ENCODE data around the gene USP35. TPM values are rescaled to one million over a fixed set of nuclear protein-coding genes. Genes with fewer than 3 reads are reported as not detected.
"Not testable (repeated sequence)": the region's sequence is repeated elsewhere in the genome, so short reads cannot be mapped to it uniquely, and the experiment has no call there.

Gene USP35
- total RNA-seq, 1 donor from 2014 or later: 4.6 TPM

- intact Hi-C loops (cut with DNase I): loop anchor here (5.0 kb wide), 1 partner anchor 253 kb away; the partner anchor contains the start of gene GAB2
- ATAC-seq (ENCODE audit: poor library complexity) (peak; percentile 26), DNase-seq (no peak)
These were observed 24.9 kb upstream of the USP35 start for GRCh38 chr11:78163828-78164227.

- ATAC-seq (ENCODE audit: poor library complexity): no peak
- DNase-seq: no peak
- intact Hi-C loops (cut with DNase I): loop anchor here (5.0 kb wide), 1 partner anchor 253 kb away; the partner anchor contains the start of gene GAB2
These were observed 24.2 kb upstream of the USP35 start for GRCh38 chr11:78164471-78164870.

GRCh38 chr11:78166855-78167469 lies 21.8 kb upstream of the USP35 start:
- DNase-seq (no peak), ATAC-seq (ENCODE audit: poor library complexity) (no peak)
- intact Hi-C loops (cut with DNase I): no loop called here

- intact Hi-C loops (cut with DNase I): no loop called here
- peak; percentile 92 for ATAC-seq (ENCODE audit: poor library complexity)
- peak; percentile 91 for DNase-seq
These were observed 19.9 kb upstream of the USP35 start for GRCh38 chr11:78168539-78169477.

GRCh38 chr11:78170413-78170812 lies 18.3 kb upstream of the USP35 start:
- DNase-seq: no peak
- intact Hi-C loops (cut with DNase I): no loop called here

GRCh38 chr11:78170874-78171549 lies 17.7 kb upstream of the USP35 start:
- ATAC-seq (ENCODE audit: poor library complexity) (no peak), DNase-seq (no peak)
- intact Hi-C loops (cut with DNase I): no loop called here

More at GRCh38 chr11:78170413-78170812, 18.3 kb upstream of the USP35 start:
- ATAC-seq (ENCODE audit: poor library complexity): no peak

- intact Hi-C loops (cut with DNase I): no loop called here
- no peak for ATAC-seq (ENCODE audit: poor library complexity)
- DNase-seq: no peak
These were observed 16.8 kb upstream of the USP35 start for GRCh38 chr11:78171951-78172350.

- ATAC-seq (ENCODE audit: poor library complexity); intact Hi-C loops (cut with DNase I); DNase-seq: not testable (repeated sequence)
These were observed 12.9 kb upstream of the USP35 start for GRCh38 chr11:78175862-78176261.

GRCh38 chr11:78176605-78177141 lies 12.0 kb upstream of the USP35 start:
- no peak for DNase-seq

GRCh38 chr11:78177216-78177615 lies 11.5 kb upstream of the USP35 start:
- DNase-seq (no peak), ATAC-seq (ENCODE audit: poor library complexity) (no peak)
- intact Hi-C loops (cut with DNase I): no loop called here

More at GRCh38 chr11:78176605-78177141, 12.0 kb upstream of the USP35 start:
- intact Hi-C loops (cut with DNase I): no loop called here
- ATAC-seq (ENCODE audit: poor library complexity): no peak

- ATAC-seq (ENCODE audit: poor library complexity): no peak
- intact Hi-C loops (cut with DNase I): no loop called here
These were observed 9.2 kb upstream of the USP35 start for GRCh38 chr11:78179459-78180071.

GRCh38 chr11:78180751-78181150 lies 8.0 kb upstream of the USP35 start:
- ATAC-seq (ENCODE audit: poor library complexity): no peak

More at GRCh38 chr11:78179459-78180071, 9.2 kb upstream of the USP35 start:
- DNase-seq: no peak

GRCh38 chr11:78181185-78181584 lies 7.5 kb upstream of the USP35 start:
- no peak for DNase-seq
- intact Hi-C loops (cut with DNase I): no loop called here
- no peak for ATAC-seq (ENCODE audit: poor library complexity)

More at GRCh38 chr11:78180751-78181150, 8.0 kb upstream of the USP35 start:
- DNase-seq: no peak
- intact Hi-C loops (cut with DNase I): no loop called here

GRCh38 chr11:78187366-78188285 lies 1.1 kb upstream of the USP35 start:
- ATAC-seq (ENCODE audit: poor library complexity): no peak
- intact Hi-C loops (cut with DNase I): loop anchor here (5.0 kb wide), 1 partner anchor 50 kb away; the partner anchor contains the start of gene ALG8
- peak; percentile 88 for DNase-seq

GRCh38 chr11:78189174-78189724 lies 530 bp downstream of the USP35 start:
- DNase-seq: no peak
- intact Hi-C loops (cut with DNase I): loop anchor here (5.0 kb wide), 1 partner anchor 52 kb away; the partner anchor contains the start of gene ALG8
- no peak for ATAC-seq (ENCODE audit: poor library complexity)

- no peak for DNase-seq
- intact Hi-C loops (cut with DNase I): loop anchor here (5.0 kb wide), 1 partner anchor 53 kb away; the partner anchor contains the start of gene ALG8
- ATAC-seq (ENCODE audit: poor library complexity): no peak
These were observed 1.1 kb downstream of the USP35 start for GRCh38 chr11:78189851-78190250.

- intact Hi-C loops (cut with DNase I): no loop called here
These were observed 1.7 kb downstream of the USP35 start for GRCh38 chr11:78190374-78190773.

More at GRCh38 chr11:78190374-78190773, 1.7 kb downstream of the USP35 start:
- no peak for ATAC-seq (ENCODE audit: poor library complexity)
- no peak for DNase-seq
